HG02678 (cell line): ENCODE data around the gene ZSCAN20.
A peak's percentile ranks its signal among the peaks of the same experiment; 100 is the strongest.

ENCODE experiments used
- ATAC-seq: cut with Tn5 transposase; IDR thresholded peaks from one replicate; pipeline ENCODE4 v1.9.1; 2021; ENCODE audit warnings: mild to moderate bottlenecking, moderate library complexity; ENCODE audit not compliant: unreplicated experiment

Gene ZSCAN20

DNA sequence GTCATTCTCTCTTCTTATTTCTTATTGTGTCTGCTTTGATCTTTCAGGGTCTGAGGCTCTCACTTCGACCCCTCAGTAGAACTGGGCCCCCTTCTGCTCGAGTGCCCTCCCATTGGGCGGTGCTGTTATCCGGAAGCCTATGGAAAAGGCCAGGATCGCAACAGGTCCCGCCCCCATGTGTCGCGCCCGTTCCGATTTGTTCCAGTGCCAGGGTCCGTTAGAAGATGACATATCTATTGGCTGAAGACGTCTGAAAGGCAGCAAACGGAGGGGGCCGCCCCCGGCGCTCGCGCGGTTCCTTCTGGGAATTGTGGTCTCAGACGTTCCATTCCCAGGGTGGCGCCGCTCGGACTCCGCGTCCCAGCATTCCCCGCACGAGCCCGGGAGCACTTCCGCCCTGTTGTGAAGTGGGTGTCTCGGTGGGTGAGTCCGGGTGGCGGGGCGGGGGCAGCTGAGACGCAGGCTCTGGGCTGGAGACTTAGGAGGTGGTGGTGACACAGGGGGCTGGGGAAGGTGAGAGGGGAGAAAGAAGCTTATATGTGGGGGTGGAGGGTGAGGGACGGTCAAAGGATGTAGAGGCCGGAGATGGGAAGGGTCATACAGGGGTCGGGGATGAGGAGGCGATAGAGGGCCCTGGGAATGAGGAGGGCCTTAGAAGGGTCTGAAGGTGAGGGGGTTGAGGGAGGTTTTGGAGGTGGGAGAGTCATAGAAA lies at the start of gene ZSCAN20:
Gene ZSCAN20 (plus strand): TSS at position 377 of the 712 bp plus-strand sequence. CDS start 6,644 bp downstream, outside the sequence.
- peak; percentile 93 for ATAC-seq

DNA sequence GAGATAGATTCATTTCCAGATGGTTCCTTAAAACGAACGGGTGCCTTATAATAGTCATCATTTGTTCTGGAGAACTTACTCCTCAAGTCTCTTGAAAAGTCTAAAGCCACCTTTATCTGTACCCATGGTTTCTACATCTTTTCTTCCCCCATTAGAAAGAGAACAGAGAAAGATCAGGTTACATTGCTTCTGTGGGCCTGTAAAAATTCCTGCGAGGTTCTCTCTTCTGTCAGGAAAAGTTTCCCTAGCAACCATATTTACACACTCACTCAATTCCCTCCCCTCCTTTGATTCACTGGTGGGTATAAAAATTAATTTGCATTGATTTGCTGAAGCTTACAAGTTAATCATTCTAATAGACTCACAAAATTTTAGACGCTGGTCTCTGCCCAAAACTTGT lies 48.2 kb upstream of the ZSCAN20 start:
- no peak for ATAC-seq

DNA sequence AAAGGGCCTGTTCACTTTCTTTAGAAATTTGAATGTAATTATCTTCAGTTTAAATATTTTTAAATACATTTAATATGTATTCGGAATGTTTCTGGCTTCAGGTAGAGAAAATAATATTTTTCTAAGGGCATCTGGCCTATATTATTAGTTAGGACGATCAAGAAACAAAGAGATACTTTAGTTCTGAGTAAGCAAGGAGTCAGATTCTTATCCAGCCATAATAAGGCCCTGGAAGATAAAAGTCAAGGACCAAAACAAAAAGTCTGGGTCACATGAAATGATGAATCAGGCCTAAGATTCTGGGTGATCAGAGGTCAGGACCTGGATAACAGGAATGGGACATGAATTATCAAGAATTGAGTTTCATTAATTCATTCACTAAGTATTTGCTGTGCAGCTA lies 47.8 kb upstream of the ZSCAN20 start:
- no peak for ATAC-seq

DNA sequence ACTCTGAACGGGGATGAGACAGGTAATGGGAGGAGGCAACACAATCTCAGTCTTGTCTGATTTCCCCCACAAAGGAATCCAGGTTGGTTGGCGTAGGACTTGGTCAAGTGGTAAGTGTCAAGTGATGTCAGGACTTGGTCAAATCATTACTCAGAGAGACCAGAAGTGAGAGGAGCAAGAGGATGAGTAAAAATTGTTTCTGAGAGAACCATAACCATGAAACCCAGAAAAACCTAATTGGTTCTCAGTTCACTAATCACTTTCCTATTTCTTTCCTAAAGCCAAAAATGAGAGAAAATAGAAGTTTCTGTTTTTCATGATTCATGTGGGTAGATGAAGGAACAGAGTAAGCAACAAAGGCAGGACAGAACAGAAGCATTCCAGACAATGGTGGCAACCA lies 46.5 kb upstream of the ZSCAN20 start:
- no peak for ATAC-seq

DNA sequence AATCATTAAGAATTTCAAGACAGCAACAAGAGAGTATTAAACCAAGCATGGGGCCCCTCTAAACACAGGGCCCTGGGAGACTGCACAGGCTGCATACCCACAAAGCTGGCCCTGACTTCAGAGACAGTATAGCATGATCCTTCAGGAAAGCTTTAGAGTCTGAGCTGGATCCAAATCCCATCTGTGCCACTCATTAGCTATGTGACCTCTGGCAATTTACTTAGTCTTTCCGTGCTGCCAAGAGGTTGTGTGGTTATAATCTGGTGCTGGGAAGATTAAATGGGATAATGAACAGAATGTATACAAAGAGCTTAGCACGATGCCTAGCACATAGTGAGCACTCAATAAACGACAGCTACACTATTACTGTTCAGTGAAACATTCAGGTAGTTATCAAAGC lies 45.5 kb upstream of the ZSCAN20 start:
- ATAC-seq, result no peak

DNA sequence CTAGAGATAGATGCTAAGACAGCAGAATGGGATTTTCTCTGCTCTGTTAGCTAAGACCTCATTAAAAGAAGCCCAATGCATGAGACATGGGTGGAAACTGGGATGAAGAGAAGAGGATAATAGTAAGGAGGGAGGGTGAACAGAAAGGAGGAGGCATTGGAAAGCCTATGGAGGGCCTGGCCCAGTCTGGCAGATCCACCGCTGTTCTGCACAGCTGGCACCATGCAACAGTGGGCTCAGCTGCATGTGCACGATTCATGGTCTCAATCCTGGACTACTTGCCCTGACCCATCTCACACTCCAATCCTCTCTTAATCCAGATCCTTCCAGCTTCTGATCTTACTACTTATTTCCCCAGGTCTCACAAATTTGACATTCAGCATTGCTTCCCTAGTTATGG lies 43.8 kb upstream of the ZSCAN20 start:
- no peak for ATAC-seq

DNA sequence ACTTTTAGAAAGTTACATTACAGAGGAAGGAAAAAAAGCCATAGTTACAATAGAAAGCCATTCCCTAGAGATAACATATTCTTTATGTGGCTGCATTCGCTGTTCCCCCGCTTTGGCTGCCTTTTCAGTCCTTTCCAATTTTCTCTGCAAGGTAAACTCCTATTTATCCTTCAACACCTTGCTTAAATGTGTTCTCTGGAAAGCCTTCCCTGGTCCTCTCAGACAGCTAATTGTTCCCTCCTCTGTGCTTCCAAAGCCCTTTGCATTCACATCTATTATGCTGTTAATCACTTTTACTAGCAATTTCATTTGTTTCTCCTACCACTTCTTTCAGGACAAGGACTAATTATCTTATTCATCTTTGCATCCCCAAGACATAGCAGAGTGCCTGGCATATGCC lies 43.1 kb upstream of the ZSCAN20 start:
- ATAC-seq, result no peak

DNA sequence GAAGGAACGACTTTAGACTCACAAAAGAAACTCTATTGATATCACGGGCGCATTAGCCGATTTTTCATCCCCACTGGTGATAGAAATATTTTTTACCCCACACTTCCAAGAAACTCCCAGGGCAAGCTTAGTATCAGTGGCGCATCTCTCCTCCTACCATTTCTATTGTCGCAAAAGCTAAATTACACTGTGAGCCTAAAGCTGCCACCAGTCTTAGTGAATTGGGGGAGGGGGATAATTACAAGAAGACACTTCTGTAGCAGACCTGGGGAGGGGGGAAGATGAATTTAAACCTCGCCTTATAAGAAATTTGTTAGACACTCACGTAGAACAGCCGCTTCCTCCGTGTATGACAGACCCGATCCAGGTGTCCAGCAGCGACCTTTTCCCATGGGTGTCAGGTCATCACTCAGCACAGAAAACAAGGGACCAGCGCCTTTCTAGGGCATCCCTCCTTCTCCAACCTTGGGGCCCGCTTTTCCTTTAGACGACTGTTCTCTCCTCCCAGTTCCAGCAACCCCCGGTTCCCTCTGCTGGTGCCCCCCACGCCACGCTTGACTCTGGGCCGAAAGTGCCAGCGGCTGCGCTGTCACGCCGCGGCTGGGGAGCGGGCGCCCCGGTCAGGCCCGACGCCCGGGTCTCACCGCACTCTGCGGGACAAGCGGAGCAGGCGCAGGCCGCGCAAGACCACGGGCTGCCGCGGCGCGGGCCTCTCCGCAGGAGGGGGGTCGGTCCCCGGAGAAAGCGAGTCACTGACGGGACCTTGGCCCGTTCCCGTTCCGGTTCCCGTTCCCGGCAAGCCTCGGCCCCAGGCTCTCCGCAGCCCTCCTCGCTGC lies 42.4 kb upstream of the ZSCAN20 start:
- no peak for ATAC-seq

DNA sequence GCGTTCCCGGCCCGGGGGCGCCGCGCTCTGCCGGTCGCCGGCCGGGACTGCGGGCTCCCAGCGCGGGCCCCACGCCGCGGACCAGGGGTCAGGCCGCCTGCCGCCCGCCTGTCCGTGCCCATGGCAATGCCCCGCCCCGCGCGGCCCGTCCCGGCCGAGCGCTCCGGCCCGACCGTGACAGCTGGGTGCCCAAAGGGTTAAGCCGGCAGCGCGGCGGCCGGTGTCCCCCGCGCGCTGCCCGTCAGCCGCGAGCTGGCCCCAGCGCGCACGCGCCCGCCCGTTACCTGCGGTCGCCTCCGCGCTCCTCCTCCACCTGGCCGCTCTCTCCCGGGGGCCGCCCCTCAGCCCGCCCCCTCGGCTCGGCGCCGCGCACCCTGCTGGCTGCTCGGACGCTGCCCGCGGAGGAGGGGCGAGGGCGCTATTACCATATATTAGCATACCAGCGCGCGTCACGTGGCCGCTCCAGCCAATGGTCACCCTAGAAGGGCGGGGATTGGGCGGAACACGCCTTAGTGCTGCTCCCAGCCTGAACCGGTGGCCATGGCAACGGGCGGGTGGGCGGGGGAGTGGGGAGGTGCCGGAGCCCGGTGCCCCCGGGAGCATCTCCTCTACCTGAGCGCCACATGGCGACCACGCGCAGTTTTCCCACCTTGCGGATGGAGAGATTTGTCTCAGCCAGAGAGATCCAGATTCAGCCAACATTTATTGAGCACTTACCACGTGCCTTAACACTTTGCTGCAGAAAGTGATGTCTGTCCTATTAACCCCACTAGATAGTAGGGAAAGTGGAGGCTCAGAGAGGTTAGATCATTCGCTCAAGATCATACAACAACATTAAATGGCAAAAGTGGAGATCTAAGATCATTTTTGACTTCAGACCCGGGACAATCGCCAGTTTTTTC lies 41.5 kb upstream of the ZSCAN20 start, which contains the start of gene PHC2:
Gene PHC2 (minus strand): TSS at position 404 of the 902 bp plus-strand sequence. CDS start 55,556 bp downstream, outside the sequence.
- peak; percentile 96 for ATAC-seq

DNA sequence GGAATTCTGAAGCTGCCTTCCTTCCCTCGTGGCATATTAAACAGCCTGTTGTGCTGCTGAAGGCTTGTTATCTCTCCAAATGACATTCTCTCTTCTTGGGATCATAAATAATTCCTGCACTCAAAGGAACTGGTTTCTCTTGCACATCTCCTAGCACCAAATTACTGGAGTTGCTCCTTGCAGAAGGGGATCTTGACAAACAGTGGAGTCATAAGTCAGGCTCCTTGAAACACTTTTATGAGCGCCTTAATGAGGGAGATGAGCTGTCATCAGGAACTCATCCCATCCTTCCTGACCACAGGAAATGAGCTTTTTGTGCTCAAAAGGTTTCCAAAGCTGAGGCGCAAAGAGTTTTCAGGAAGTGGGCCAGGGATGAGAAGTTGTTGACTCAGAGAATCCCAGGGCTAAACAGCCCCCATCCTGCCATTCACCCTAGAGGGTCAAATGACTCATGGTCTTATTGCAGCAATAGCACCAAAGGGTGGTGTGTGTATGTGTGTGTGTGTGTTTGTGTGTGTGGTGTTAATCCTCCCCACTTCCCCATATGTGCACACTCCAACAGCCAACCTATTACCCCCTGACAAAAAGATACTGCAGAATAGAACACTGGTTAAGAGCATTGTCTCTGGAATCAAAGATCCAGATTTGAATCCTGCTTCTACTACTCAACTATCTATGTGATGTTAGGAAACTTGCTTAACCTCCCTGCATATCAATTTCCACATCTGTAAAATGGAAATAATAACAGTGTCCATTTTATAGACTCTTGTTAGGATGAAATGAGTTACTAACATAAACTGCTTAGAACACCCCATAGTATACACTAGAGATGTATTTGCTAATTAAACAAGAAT lies 38.7 kb upstream of the ZSCAN20 start:
- no peak for ATAC-seq

DNA sequence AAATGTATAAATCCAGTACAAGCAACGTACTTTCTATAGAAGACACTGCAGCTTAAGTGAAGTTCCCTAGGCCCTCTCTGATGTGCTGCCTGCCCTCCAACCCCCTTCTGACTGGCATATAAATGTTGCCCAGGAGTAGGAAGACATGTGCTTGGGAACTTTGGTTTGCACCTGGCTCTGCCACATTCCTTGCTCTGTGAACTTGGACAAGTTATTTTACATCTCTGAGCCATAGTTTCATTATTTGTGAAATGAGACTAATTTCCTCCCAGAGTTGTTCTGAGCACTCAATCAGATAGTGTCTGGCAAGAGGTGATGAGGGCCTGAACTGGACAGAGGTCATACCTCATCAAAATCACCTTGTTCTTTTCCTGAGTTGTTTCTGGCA lies 38.1 kb upstream of the ZSCAN20 start:
- ATAC-seq, result no peak

DNA sequence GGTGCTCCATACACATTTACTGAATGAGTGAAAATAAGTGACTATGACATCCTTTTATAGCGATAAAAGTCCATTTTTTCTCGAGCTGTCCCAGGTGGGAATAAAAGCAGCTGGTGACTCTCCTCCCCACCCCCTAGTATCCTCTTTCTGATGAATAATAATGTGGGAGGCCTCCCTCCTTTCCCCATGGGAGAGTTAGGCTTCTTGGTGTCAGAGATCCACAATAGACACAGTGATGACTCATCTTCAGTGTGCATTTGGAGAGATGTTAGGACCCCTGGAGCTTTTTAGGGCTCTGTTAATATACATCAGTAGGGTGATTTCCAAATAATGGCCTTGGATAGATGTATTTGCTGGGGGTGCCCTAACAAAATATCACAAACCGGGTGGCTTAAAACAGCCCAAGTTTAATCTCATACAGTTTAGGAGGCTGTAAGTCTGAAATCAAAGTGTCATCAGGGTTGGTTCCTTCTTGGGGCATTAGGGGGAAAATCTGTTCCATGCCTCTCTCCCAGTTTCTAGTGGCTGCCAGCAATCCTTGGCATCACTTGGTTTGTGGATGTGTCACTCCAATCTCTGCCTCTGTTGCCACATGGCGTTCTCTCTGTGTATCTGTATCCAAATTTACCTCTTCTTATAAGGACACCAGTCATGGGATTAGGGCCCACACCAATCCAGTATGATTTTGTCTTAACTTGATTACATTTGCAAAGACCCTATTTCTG lies 37.2 kb upstream of the ZSCAN20 start:
- ATAC-seq, result no peak

DNA sequence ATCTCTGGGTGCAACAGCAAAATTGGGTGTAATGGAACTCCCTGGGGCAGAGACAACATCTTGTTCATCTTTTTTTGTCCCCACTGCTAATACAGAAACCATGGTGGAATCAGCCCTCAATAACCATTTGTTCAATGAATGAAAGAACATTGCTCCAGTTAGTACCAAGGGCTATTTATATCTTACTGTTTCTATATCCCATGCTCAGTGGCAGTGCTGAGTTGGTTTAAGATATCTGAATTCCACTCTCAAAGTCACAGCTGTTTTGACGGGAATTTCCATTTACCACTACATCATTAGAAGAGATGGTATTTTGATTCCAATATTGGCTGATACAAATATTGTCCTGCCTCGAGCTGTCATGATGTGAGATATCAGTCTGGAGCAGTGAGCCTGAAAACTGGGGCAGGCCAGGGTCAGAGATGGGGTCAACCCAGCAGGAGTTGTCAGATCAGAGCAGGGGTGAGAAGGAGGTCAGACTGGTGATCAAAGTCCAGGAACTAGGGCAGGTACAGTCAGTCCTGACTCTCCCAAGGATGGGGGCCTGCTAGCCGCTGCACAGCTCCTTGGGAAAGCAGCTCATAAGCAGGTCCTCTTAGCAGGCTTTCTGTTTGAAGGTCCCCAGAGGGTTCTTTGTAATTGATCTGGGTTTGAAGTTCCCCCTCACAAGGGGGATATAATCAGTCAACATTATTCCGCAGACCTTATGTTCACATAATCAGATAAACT lies 35.7 kb upstream of the ZSCAN20 start:
- ATAC-seq, result no peak

DNA sequence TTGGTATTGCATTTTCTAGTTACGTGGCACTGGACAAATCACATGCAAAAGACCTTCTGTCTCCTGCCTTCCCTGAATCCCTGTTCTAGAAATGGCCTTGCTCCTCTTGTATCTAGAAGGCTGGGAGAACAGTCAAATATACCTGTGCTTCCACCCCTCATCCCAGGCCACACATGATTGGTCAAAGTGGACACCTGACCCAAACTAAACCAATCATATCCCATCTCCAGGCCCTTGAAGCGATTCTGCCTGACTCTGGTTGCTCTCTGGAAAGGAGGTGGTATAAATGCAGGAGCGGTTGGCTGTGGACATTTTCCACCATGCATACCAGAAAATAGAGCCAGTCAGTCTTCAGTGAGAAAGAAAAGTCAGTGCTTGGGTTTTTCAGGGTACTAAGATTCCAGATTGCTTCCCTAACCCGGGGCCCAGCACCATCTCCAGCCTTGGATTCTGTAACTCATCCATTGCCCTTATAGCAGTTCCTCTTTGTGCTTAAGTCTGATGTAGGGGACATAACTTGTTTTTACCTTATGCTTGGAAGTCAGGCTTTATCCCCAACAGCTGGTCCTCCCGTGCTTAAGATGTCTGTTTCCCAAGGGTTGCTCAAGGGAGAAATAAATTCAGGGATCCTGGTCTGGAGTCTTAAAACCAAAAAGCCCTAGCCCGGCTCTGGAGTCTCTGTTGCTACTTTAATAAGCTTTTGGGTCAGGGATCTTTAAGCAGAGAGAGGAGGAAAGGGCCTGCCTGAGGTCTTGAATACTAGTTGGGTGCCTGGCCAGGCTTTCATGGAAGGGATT lies 33.9 kb upstream of the ZSCAN20 start:
- no peak for ATAC-seq

DNA sequence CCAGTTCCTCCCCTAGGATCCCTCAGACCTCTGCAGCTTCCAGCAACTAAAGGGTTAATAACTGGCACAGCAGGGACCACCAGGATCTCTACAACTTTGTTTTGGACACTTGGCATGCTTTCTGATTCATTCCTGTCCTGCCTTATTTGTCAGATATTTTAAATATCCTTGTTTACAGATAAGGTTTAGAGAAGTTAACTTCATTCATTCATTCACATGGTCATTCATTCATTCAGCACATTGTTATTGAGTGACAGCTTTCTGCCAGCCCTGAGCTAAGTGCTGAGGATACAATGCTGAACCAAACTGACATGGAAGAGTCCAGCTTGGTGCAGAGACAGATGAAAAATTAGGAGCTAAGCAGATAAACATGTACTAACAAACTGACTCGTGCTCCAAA lies 32.8 kb upstream of the ZSCAN20 start:
- no peak for ATAC-seq

DNA sequence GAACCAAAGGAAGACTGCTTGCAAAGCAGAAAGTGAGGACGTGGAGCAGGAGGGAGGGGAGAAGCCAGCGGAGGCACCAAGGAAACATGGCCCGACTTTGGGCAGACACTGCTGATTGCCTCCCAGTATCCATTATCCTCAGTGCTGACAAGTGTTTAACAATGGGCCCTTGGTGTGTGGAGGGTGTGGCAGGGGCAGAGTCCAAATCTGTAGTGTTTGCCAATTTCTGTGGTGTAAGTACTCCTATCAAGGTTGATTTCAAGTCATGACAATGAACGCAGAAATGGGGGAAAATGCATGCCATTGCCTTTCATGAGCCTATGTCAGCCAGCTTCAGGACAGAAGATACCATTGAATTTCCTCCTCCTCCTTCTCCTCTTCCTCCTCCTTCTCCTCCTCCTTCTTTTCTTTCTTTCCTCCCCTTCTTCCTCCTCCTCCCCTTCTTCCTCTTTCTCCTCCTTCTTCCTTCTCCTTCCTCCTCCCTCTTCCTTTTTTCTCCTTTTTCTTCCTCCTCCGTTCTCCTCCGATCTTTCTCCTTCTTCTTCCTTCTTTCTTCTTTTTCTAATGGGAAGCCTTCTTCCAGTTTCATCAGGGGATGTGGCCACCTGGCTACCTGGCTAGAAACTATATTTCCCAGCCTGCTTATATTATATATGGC lies 31.2 kb upstream of the ZSCAN20 start:
- ATAC-seq, result no peak

DNA sequence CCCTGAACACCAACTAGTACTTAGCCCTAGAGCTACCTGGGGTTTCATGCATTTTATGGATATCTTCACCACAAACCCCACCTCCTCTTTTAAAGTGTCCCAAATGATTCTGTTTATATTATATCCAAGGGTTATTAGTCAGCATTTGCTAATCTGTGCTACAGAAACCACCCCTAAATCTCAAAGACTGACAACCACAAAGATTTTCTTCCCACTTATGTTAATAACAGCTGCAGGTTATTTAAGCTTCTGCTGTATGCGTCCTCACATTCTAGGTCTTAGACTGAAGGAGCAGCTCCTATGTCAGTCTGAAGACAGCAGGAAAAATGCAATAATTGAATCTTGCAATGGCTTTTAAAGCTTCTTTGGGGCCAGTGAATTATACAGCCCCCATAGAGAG lies 30.3 kb upstream of the ZSCAN20 start:
- no peak for ATAC-seq
